ENCODE data around the gene CDYL.

- no peak for TF ChIP-seq CTCF (IDR thresholded peaks at IDR 0.05)
- TF ChIP-seq POLR2AphosphoS5 (IDR thresholded peaks at IDR 0.05) = no peak
Measured at GRCh38 chr6:4946521-4946920, 170.3 kb downstream of the CDYL start.
